ENCODE results near the gene THADA.

THADA gene

GRCh38 chr2:43472527-43473194 lies 123.2 kb downstream of the THADA start:
- intact Hi-C loops (cut with DNase I) = no loop called here
- no peak for DNase-seq

GRCh38 chr2:43469713-43470112 lies 126.1 kb downstream of the THADA start:
- no peak for DNase-seq
- intact Hi-C loops (cut with DNase I) = no loop called here

- no peak for DNase-seq
- intact Hi-C loops (cut with DNase I) = no loop called here
These were observed 126.7 kb downstream of the THADA start for GRCh38 chr2:43469094-43469493.

DNA sequence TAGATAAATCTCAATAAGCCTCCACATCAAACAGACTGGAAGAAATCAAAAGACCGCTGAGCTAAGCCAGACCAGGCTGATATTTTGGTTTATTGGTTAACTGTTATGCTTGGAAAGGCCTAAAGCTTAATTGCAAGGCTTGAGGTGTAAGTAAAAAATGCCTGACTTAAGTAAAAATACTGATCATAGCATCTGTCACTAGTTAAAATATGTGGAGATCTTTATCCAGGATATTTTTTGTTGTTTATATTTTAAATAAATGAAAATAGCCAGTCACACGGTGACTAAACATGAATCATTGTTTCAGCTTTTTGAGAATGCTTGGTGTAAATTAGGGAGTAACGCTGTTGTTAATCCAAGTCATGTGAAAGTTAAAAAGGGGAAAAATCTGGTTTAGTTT lies 127.9 kb downstream of the THADA start:
- no peak for DNase-seq
- intact Hi-C loops (cut with DNase I) = no loop called here

DNA sequence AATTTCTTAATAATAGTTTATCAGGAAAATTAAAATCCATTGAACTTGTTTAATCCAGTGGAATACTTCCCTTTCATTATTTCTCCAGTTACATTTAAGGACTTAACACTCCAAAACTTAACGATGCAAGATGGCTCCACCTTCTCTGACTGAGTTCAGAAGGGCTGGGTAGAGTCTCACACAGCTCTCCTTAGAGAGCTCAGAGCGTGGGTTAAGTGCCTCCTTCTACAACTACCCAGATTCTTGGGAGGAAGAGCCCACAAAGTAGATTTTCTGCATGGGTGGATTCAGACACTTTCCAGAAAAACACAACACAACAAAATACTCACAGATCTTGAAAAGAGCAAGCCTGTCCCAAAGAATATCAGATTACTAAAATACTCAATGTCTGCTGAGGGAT lies 130.6 kb downstream of the THADA start:
- DNase-seq = no peak
- intact Hi-C loops (cut with DNase I) = no loop called here

DNA sequence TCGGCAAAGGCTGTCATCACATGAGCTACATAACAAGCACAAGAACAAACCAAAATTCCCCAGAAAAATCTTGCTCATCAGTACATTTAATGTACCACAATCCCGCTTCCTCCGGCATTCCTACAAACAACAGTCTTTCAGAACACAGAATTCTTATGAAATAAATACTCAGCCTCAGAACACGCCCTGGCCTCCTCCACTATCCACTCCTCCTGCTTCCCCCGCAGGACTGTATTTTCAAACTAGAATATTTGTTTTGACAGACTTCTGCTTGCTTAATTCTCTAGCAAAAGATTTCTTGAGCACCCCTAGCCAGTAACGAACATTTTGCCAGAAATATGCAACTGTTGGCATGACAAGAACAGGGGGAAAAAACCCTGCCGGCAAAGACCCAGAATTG lies 131.2 kb downstream of the THADA start:
- intact Hi-C loops (cut with DNase I) = no loop called here
- DNase-seq = no peak

GRCh38 chr2:43462866-43463641 lies 132.8 kb downstream of the THADA start:
- DNase-seq = no peak
- intact Hi-C loops (cut with DNase I) = no loop called here

DNA sequence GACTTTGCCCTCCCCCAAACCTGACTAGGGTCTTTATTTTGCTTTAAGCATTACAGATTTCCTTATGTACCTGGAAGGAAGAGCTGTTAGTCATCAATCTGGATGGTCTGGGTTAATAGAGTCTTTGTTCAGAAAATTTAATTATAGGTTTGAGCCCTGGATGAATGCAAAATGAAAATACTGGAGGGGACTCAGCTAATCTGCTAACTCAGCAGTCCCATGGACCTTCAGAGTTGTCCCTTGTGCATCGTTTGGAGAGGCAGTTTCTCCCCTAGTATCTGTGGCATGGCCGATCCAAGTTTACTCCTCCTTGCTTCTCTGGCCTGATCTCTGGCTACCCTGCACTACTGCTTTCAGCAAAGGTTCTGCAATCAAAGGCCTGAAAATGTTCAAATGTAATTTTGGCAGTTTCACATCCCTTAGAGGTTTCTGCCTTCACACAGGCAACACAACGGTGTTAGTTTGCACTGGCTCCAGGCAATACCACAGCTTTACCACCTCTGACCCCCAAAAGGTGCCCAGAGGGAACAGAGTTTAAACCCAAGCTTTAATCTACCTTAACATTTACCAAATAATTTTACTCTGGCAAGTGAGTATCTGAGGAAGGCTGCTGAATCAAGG lies 134.3 kb downstream of the THADA start:
- DNase-seq = no peak
- intact Hi-C loops (cut with DNase I) = no loop called here

GRCh38 chr2:43460611-43461365 lies 135.1 kb downstream of the THADA start:
- intact Hi-C loops (cut with DNase I) = no loop called here

GRCh38 chr2:43460174-43460546 lies 135.7 kb downstream of the THADA start:
- intact Hi-C loops (cut with DNase I) = no loop called here
- DNase-seq = no peak

More at GRCh38 chr2:43460611-43461365, 135.1 kb downstream of the THADA start:
- no peak for DNase-seq

DNA sequence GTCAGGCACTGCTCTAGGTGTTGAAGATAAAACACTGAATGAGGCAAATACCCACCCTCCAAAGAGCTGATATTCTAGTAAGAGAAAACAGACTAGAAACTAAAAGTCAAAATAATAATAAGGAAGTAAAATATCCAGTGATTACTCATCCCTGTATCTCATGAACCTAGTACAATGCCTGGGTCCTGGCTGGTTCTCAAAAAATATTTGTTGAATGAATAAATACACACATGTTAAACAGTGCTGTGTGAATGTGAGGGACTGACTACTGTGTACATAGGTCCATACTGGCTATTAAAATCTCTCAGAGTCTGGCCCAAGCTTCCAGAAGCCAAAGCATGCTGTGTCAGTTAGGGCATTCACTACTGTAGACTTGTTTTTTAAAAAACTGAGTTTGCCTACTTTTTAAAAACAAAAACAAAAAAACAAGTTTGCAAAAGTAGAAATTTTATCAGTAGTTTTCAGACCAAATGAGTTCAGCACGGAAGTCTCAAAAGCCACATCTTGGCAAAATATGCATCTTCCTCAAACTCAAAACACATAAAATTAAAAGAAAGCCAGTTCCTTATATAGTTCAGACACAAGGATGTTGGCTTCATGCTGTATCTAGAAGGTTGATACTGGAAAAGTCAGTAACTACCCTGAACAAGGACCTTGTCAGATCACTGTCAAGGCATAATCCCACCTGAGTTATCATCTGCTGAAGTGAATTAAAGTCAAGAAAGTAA lies 136.2 kb downstream of the THADA start:
- DNase-seq = no peak
- intact Hi-C loops (cut with DNase I) = no loop called here

DNA sequence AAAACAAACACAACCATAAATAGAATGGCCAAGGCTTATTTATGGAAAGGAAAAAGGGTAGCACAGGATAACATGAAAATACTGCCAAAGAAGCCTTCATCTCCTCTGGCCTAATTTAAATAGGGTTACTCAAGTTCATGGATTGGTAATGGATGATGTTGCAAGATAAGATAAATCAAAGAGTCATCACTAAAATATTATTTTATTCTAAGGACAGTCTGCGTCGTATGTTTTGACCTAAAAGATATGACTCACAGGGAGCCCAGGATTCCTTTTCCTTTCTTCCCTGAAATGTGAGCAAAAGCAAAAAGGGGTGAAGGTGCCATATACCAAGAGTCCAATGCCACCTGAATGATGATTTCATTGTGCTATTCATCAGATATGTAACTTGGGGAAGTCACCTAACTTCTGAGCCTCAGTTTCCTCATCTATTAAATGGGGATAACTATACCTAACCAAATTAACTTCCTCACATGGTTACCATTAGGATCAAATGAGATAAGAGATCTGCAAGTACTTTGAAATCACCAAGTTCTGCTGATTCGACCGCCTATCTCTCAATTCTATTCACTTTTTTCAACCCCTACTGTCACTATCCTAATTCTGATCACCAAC lies 137.7 kb downstream of the THADA start:
- no peak for DNase-seq
- intact Hi-C loops (cut with DNase I) = no loop called here

- intact Hi-C loops (cut with DNase I) = no loop called here
- DNase-seq = no peak
These were observed 139.9 kb downstream of the THADA start for GRCh38 chr2:43455731-43456642.

DNA sequence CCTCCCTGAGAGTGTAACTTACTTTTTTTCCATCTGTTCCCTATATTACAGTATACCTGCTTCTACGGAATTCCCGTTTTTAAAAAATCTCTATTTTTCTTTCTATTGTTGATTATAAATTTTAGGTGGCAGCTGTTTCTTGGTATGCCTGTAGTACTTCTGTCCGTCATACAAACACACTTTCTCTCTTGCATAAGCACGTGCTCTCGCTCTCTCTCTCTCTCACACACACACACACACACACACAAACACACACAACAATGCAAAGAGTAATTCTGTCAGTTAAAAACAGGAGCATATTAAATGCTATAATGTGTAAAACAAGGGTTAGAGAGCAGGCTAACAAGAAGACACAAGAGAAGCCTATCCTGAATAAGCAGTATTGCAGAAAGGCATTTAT lies 140.5 kb downstream of the THADA start:
- intact Hi-C loops (cut with DNase I) = no loop called here
- no peak for DNase-seq

DNA sequence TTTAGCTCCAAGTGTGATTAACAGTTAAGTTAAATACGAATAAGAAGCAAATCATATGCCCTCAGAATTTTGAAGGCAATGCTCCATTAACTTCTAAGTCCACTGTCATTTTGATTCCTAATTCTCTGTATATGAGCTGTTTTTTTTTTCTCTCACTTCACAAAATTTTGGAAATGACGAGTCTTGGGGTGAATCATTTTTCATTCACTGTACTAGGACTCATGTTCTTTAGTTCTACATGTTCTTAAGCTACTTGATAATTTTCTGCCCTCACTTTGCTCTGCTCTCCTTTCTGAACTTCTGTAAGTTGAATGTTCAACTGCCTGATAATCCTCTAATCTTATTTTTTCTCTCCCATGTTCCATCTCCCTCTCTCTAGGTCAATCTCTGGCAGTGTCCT lies 141.0 kb downstream of the THADA start:
- no peak for DNase-seq
- intact Hi-C loops (cut with DNase I) = no loop called here

DNA sequence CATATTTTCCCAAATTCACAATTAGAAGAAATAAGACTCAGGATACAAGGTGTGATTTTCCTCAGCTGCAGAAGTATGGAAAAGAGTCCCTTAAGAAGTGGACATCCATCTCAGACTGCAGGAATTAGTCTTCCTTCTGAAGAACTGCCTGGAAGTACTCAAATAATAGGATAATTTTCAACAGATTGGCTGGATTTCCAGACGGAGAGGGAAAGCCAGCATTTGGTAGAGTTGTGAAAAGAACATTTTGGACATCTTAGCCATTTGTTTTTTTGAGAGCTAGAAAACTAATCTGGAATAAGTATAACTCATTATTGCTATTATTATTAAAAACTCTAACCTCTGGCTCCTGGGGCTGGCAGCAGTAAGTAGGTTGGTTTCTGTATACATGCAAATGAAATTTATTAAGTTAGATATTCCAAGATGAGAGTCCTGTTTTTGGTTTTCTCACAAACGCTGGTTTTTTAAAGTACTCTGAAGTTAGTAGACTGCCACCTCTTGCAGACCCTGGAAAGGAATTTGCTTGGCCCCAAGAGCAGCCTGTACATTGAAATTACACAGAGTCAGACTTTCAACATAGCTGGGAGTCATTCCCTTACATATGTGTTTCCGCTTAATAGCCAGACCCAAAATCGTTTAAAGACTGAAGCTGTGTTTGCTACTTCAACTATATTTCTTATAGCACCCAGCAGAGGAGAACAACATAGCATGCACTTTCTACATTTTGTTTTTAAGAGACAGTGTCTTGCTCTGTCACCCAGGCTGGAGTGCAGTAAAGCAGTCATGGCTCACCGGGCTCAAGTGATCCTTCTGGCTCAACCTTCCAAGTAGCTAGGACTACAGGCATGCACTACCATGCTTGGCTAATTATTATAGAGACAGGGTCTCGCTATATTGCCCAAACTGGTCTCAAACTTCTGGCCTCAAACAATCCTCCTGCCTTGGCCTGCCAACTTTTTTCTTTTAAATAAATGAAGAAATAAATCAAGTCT lies 142.4 kb downstream of the THADA start:
- no peak for DNase-seq

GRCh38 chr2:43452318-43452731 lies 143.5 kb downstream of the THADA start:
- intact Hi-C loops (cut with DNase I) = no loop called here

More for the DNA sequence above, 142.4 kb downstream of the THADA start:
- intact Hi-C loops (cut with DNase I) = no loop called here

GRCh38 chr2:43450617-43451016 lies 145.2 kb downstream of the THADA start:
- intact Hi-C loops (cut with DNase I) = no loop called here
- DNase-seq = no peak

More at GRCh38 chr2:43452318-43452731, 143.5 kb downstream of the THADA start:
- DNase-seq = no peak
